NCI-H2227 (cell line): Measurements from ENCODE around the gene DOHH.
"Not testable (repeated sequence)": the region's sequence is repeated elsewhere in the genome, so short reads cannot be mapped to it uniquely, and the experiment has no call there.

Source experiments
- DNase-seq: peaks from one replicate; lab custom pipeline; 2025; ENCODE audit not compliant: unreplicated experiment; lab: John Stamatoyannopoulos, UW

The DOHH gene

DNA sequence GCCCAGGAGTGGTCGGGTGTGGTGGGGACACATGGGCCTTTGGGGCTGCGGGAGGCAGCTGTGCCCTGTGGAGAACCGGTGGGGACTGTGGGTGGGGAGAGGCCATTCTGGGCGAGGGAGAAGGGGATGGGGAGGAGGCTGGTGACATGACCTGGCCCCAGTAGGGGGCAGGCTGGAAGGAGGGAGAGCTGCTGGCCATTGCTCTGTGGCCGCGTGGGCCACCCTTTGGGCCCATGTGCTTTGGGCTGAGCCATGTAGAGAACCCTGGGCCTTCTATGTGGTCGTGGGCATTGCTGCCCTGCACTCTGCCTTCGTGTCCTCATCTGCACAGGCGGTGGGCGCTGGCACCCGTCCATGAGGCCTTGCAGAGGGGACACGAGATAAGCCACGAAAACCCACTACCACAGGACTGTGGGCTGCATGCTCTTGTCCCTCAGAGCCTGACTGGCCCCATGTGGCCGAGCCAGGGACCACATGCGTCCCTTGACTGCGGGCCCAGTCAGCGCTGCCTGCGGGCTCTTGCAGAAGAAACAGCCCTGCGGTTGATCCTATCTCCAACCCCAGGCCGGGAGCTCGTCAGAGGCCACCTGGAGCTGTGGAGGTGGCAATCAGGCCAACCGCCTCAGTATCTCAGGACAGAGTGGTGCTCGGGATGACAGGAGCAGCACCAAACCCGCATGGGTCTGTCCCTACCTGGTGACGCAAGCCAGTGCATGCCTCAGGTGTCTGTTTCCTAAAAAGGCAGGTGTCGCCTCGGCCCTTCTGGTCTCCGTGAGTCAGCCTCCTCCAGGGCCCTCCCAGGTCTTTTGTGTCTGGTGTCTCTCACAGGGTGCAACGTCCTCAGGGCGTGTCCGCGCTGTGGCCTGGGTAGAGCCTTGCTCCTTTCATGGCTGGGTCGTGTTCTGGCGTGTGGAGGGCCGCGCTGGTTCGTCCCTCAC is 20.0 kb upstream of the DOHH start:
- no peak for DNase-seq

DNA sequence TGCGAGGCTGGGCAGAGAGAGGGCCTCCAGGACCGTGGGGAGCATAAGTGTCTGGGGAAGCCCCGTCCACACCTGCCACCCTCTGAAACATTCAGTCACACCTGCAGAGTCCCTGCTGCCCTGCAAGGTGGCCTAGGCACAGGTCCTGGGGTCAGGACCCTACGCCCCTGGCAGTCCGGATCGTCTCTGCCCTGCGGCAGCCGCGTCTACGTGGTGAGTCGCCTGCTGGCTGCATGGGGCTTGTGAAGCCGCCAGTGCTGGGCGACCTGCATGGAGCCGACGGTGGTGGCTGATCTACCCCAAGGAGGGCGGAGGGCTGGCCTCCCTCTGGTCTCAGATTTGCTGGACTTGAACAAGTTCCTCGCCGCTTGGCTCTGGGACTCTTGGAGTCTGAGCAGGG is 18.7 kb upstream of the DOHH start:
- DNase-seq, result no peak

DNA sequence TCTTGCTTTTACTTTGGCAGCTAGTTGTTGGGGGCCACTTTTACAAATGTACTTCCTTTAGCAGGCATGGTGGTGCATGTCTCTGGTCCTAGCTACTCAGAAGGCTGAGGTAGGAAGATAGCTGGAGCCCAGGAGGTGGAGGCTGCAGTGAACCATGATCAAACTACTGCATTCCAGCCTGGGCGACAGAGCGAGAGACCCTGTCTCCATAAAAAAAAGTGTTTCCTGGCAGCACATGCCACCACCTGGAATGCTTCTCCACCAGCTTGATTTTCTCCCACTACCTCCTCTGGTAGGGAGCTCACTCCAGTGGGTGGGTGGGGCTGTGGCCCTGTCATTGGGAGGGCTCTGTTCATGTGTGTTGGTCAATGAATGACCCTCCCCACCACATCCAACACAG is 18.2 kb upstream of the DOHH start:
- DNase-seq, result no peak

DNA sequence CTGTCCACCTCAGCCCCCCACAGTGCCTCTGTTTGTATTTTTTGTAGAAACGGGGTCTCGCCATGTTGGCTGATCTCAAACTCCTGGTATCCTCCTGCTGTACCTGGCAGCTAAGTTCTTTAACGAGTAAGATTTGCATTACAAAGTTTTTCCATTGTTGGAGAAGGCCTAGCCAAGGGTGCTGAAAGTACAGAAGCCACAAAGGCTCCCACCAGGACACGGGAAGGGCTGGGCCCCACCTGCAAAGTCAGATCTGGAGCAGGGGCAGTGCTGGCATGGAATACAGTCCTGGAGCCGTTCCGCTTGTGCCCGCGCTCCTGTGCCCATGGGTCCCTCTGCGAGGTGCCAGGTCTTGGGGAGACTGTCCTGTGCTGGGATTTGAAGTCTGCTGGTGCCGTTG is 17.8 kb upstream of the DOHH start:
- no peak for DNase-seq

DNA sequence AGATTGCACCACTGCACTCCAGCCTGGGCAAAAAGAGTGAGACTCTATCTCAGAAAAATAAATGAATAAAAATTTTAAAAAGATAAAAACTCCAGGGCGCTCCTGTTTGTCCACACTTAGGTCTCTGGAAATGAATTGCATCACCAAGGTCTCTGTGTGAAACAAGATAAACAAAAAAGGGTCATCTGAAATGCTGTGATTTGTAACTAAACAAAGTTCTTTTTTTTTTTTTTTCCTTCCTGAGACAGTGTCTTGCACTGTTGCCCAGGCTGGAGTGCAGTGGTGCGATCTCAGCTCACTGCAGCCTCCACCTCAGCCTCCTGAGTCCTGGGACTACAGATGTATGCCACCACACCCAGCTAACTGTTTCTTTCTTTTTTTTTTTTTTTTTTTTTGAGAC is 17.2 kb upstream of the DOHH start:
- DNase-seq, result no peak

DNA sequence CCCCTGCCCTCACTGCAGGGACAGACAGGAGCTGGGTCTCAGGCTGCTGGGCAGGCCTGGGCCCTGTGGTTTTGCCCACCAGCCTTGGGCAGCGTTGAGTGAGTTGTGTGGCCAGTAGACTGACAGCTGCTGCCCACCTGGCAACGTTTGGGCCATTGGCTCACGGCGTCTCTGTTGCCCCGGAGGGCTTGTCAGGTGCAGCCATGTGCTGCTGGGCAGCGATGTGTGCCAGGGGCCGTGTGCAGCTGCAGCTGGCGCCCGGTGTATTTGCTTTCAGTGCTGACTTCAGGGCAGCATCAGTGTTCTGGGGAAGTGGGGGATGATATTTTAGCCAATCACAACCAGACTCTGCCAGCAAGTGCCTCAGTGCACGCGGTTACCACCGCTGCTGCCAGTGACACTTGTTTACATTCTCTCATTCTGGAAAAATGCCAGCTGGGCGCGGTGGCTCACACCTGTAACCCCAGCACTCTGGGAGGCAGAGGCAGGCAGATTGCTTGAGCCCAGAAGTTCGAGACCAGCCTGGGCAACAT is 16.3 kb upstream of the DOHH start:
- no peak for DNase-seq

DNA sequence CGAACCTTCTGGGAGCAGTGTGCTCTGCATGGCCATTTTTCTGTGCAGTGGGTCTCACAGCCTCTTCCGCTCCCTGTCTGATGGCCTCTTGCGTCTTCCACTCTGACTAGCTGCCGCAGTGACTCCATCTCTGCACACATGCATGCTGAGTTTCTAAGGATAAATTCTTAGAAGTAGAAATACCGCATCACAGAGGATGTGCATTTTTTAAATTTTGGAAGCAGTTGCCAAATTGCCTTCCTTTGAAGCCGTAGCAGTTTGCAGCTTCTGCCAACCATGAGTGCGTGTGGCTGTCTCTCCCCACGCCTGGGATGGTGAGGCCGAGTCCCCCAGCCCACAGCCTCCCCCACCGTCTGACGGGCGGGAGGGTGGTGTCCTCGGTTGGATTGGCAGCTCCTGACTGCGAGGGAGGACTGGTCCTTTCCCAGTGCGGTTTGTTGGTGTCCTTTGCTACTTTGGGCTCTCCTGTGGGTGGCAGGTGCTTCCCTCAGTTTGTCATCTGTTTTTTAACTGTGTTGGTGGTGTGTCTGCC is 15.5 kb upstream of the DOHH start:
- no peak for DNase-seq

DNA sequence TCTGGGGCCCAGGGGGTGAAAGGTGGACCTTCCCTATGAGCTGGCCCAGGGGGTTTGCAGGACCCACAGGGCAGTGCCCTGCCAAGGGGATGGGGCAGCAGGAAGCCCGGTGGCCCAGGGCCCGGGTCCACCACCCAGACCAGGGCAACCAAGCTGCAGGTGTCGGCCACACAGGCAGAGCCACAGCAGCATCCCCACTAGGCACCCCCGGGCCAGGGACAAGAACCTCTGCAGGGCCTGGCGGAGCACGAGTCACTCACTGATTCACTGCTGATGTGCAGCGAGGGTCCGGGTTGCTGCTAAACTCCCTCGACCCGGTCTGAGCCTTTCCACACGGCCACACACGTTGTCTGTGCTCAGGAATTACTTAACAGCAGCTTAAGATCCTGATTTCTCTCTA is 14.5 kb upstream of the DOHH start:
- DNase-seq, result no peak

DNA sequence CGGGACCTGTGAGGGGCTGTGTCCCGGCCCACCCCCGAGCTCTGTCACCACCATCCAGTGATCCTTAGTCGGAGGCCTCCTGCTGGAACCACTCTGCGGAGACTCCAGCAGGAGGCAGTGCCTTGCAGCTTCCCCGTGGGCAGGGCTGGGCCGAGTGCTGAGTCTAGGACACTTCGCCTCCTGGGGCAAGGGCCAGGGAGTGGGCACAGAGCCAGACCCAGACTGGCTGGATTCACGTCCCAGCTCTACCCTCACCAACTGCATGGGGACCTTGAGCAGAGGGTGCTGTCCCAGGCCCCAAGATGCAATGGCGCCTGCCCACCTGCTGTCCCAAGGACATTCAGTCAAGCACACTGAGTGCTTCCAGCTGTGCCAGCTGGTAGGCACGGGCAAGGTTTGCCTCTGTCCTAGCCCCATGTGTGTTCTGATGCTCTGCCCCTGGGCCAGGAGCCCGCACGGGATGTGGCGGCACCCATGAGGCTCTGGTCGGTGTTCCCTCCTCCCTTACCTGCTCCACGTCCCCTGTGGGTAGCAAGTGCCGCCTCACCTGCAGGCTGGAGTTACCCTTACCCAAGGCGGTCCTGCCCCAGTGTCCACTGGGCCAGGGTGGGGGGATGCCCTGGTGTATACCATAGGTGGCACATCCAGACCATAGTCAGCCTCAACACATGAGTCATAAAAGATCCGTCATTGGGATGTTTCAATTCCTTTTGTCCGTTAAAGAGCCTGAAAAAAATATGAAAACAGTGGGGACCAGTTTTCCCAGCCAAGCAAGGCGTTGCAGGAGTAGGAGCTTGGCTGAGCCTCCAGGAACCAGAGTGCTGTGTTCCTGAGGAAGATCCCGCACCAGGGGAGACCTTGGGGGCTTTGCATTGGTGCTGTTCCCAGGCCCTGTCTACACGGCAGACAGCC is 13.0 kb upstream of the DOHH start:
- DNase-seq, result no peak

DNA sequence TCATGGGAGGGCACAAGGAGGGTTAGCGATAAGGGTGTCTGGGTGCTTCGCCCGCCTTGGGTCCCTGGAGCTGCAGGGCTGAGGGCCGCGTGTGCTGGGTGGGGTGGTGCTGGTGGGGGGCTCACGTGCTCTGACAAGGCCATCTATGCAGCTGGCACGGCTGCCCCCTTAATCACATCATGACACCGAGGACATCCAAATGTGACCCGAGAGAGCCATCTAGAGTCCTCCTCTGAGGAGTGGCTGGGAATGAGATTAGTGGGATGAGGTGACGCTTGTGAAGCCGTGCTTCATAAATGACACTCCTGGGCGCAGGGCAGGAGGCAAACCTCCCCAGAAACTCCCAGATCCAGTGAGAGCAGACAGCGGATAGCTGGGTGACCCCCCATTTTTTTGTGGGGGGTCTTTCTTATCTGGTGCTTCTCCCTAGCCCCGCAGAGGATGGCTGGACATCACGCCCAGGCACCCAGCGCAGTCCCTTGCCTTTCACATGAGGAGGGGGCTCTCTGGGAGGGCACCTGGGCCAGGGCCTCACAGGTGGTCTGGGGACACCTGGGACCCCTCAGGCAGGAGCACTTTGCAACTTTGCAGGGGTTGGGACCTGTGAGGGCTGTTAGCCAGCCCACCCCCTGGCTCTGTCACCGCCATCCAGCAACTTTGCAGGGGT is 12.2 kb upstream of the DOHH start:
- no peak for DNase-seq

DNA sequence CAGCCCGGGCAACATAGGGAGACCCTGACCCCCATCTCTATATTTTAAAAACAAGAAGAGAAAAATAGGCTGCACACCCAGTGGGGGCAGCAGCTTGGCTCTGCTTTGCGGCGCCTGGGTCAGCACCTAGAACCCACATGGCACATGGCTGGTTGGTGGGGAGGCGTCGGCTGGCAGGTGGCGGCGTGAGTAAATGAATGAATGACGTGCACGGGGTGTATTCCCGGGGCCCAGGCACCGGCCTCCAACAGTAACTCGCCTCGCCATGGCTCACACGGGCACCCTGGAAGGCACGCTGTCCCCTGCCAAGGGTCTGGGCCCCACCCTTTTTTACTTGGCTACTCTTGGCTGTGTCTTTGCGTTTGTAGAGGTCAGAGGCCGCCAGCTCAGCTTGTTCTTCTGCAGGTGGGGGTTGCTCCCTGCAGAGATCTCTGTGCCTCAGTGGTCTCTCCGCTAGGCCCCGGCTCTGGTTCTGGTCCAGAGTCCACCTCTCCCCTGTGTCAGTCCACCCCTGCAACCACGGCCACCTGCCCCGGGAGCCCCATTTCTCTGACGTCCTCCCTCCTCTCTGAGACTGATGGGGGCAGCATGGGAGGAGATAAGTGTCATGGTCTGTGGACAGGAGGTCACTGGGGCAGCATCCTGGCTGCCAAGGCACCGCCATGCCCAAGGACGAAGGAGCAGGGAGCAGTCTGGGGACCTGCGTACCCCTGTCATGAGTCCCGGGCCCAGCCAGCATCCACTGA is 11.2 kb upstream of the DOHH start:
- DNase-seq, result no peak

DNA sequence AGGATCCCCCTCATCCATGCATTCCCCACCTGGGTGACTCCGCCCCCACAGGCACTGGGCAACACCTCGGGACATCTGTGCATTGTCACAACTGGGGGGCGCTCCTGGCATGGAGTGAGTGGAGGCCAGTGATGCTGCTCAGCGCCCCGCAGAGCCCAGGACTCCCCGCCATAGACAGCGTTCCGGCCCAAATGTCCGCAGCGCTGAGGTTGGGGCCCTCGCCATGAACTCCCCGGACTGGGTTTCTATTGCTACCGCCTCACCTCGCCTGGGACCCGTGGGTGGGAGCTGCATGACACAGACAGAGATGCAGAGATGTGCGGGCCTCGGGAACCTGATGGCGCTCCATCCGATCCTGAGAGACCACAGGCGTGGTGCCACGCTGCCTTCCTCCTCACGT is 10.3 kb upstream of the DOHH start:
- no peak for DNase-seq

DNA sequence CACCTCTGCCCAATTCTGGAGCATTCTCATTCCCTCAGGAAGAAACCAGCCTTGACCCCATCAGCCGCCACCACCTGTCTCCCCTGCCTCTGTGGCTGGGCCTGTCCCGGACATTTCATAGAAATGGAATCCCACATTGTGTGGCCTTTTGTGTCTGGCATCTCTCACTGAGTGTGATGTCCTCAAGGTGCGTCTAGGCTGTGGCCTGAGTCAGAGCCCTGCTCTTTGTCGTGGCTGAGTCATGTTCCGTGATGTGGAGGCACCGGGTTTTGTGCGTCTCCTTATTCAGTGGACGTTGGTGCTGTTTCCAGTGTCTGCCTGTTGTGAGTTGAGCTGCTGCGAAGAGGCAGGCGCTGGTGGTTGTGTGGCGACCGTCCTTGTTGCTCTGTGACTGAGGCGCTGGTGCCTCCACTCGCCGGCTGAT is 9.1 kb upstream of the DOHH start:
- no peak for DNase-seq

DNA sequence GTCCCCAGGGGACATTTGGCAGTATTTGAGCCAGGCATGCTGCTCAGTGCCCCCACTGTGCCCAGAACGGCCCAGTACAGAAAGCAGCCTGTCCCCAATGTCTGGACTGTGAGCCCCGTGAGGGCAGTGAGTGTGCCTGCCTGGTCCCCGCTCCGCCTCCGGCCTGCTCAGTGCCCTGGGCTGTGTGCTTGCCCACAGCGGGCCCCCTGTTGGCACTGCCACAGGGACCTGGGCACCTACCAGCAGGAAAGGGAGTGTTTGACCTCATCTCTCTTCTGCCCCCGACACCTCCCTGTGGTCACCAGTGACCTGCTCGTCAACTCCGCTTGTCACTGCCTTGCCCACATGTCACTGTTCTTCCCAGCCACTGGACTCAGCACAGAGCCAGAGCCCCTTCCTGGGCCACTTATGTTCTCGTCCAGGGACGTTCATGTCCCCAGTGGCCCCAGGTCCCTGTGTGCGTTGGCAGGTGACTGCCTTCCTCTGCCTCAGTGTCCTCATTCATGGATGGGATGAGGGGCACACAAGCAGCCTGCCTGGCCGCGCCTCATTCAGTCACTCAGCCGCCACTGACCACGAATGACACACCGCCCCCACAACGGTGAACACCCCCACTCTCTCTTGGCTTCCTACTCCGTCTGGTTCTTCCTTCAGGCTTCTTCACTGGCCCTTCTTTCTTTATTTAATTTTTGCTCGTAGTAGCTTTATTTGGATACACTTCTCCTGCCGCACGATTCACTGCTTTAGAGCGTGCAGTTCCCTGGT is 8.5 kb upstream of the DOHH start:
- no peak for DNase-seq

DNA sequence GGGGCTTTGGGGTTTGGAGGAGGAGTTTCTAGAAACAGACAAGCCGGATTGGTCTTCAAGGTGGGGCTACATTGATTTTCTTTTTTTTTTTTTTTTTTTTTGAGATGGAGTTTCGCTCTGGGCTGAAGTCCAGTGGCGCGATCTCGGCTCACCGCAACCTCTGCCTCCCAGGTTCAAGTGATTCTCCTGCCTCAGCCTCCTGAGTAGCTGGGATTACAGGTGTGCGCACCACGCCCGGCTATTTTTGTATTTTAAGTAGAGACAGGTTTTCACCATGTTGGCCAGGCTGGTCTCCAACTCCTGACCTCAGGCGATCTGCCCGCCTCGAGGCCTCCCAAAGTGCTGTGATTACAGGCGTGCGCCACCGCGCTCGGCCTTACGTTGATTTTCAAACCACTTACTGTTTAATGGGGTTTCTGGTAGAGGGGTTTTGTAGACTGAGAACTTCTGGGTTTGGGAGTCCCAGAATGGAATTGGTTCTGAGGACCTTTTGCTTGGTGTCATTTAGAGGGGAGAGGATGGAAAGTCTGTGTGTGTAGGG is 7.7 kb upstream of the DOHH start:
- not testable (repeated sequence) for DNase-seq

DNA sequence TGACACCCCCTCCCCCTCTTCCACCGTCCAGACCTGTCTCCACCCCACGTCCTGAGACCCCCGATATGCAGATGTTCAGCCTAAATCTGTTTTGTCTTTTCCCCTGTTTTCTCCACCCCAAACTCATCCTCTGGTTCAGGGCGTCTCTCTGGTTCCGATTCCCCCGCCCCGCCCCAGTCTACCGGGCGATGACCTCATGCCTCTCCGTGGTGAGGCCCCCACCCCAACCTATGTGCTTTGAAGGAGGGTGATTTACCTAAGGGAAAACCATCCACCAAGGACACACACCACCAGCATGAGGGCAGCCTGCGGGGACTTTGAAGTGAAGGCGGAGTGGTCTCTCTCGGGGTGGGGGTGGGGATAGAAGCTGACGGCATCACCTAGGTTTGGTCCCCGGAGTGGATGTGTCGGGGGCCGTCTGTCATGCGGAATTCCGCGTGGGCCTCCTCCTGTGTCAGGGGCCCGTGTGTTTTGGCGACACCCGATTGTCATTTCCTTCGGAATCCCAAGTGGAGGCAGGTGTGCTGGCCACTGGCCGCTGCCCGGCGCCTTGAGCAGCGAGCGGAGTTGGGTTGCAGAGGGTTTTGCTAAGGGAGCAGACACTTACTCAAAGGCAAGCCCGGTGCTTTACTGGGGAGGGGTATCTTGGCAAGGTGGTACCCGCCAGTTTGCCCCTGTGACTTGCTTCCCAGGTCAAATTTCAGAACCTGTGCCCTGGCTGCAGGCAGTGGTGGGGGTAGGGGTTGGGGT is 7.1 kb upstream of the DOHH start:
- DNase-seq, result peak; percentile 25

DNA sequence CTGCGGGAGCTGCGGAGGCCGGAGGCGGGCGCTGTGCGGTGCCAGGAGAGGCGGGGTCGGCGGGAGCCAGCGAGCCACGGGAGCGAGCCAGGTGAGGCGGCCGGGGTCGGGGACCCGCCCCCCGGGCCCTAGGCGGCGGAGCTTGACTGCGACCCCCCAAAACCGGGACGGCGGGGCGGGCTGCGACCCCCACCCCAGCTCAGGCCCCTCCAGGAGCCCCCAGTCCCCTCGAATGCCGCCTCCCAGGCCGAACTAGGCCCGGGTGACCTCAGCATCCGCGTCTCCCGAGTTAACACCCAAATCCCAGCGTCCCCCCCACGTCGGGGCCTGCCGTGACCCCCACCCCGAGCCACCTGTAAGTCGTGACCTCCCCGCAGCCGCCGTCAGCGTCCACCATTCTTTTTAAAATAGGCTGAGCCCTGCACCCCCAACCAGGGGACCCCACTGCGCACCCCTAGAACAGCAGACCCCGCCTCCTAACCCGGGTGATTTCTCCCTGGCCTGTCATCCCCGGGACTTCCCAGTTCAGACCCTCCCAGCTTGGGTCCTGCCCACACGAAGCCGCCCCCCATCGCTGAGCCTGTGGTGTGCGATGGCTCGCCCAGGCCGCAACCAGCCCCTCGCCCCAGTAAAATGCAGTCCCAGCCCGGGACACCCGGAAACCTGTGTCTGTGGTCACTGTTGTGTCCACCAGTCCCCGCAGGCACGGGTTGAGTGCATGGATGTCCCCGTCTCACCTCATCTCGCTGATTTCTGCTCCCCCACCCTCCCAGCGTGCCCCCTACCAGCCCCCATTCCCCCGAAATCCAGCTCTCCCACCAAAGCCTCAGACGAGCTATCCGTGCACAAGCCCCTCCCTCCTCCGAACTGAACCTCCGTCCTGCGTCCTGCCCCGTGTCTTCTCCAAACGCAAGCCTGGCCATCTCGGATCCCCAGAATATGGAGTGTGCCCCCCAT is 6.2 kb upstream of the DOHH start:
- peak; percentile 25 for DNase-seq
